ENCODE measurements around the gene NOP10.

GRCh38 chr15:34325368-34325767 is 17.6 kb downstream of the NOP10 start:
- no peak for TF ChIP-seq ZNF274 (IDR thresholded peaks at IDR 0.05; ENCODE audit: low read depth, low read length)
- TF ChIP-seq SUZ12 (IDR thresholded peaks at IDR 0.05; ENCODE audit: extremely low read depth, insufficient read depth, insufficient read length) = no peak
- no peak for TF ChIP-seq YY1 (IDR thresholded peaks at IDR 0.05; ENCODE audit: insufficient read depth, insufficient read length)

Data from NT2/D1 (cell line).